PC-3 (cell line): ENCODE data around the gene CUTA. TPM values are rescaled to one million over a fixed set of nuclear protein-coding genes. Genes with fewer than 3 reads are reported as not detected.
A peak's percentile ranks its signal among the peaks of the same experiment; 100 is the strongest.

Source experiments
- ATAC-seq: fragments of 200-7000 bp; cut with Tn5 transposase; 2 replicates; pipeline ENCODE4 v1.9.1; 2020; ENCODE audit warnings: mild to moderate bottlenecking, moderate library complexity
- BruUV-seq: library from RNA; stranded (reverse); fragments of 400-500 nt; replicated peaks from 2 replicates; lab custom pipeline; 2021; lab: Mats Ljungman, UMichigan
- CTCF ChIA-PET: fragments of 300-600 bp; sonication (Branson Sonifier 250); formaldehyde crosslinking; loops from one replicate; lab custom pipeline; 2022; ENCODE audit warnings: antibody characterized with exemption; lab: Charles Lee
- POLR2A ChIA-PET: fragments of 300-600 bp; sonication (Branson Sonifier 250); formaldehyde crosslinking; loops from one replicate; lab custom pipeline; 2022; ENCODE audit warnings: antibody characterized with exemption; ENCODE audit not compliant: unreplicated experiment; lab: Charles Lee
- DNase-seq: peaks from one replicate; pipeline ENCODE4 v3.0.0-alpha.2; 2015
- H2AFZ ChIP-seq: fragments of 300-600 bp; sonication (generic); 2 replicates; pipeline ENCODE4 v1.6.0; 2016; ENCODE audit warnings: antibody characterized with exemption, low read length
- H3F3A ChIP-seq: fragments of 300-600 bp; sonication (generic); one replicate; pipeline ENCODE4 v1.6.0; 2017; ENCODE audit warnings: antibody characterized with exemption, low read length, control low read depth, mild to moderate bottlenecking; ENCODE audit not compliant: unreplicated experiment
- H3K27ac ChIP-seq: fragments of 300-600 bp; sonication (generic); 2 replicates; pipeline ENCODE4 v1.5.1; 2016; ENCODE audit warnings: mild to moderate bottlenecking, low read length
- H3K27me3 ChIP-seq: fragments of 300-600 bp; sonication (generic); 2 replicates; pipeline ENCODE4 v1.6.1; 2016; ENCODE audit warnings: low read length, mixed read lengths
- H3K36me3 ChIP-seq: fragments of 300-600 bp; sonication (generic); 2 replicates; pipeline ENCODE4 v1.6.1; 2016; ENCODE audit warnings: low read depth, mixed run types, low read length, mixed read lengths
- H3K4me1 ChIP-seq: fragments of 300-600 bp; sonication (generic); 2 replicates; pipeline ENCODE4 v1.5.1; 2016; ENCODE audit warnings: low read length; ENCODE audit not compliant: insufficient read depth
- H3K4me2 ChIP-seq: fragments of 300-600 bp; sonication (generic); 2 replicates; pipeline ENCODE4 v1.6.0; 2016; ENCODE audit warnings: low read length
- H3K4me3 ChIP-seq: fragments of 300-600 bp; sonication (generic); 2 replicates; pipeline ENCODE4 v1.5.1; 2016; ENCODE audit warnings: mild to moderate bottlenecking, low read length, mixed read lengths
- H3K79me2 ChIP-seq: fragments of 300-600 bp; sonication (generic); 2 replicates; pipeline ENCODE4 v1.6.1; 2017; ENCODE audit warnings: low read length, mixed read lengths
- H3K9ac ChIP-seq: fragments of 300-600 bp; sonication (generic); 2 replicates; pipeline ENCODE4 v1.6.0; 2016; ENCODE audit warnings: mild to moderate bottlenecking, low read length
- H3K9me2 ChIP-seq: fragments of 300-600 bp; sonication (generic); replicated peaks from 2 replicates; pipeline ENCODE4 v1.6.1; 2016; ENCODE audit warnings: mixed run types, low read length, mixed read lengths
- H3K9me3 ChIP-seq: fragments of 300-600 bp; sonication (generic); 2 replicates; pipeline ENCODE4 v1.6.1; 2016; ENCODE audit warnings: low read length, mixed read lengths
- H4K20me1 ChIP-seq: fragments of 300-600 bp; sonication (generic); 2 replicates; pipeline ENCODE4 v1.6.1; 2016; ENCODE audit warnings: low read length, mixed read lengths
- EZH2 ChIP-seq: fragments of 300-600 bp; sonication (generic); IDR thresholded peaks from one replicate; pipeline ENCODE4 v1.6.1; 2017; ENCODE audit warnings: antibody characterized with exemption, mild to moderate bottlenecking, low read length; ENCODE audit not compliant: unreplicated experiment
- EZH2phosphoT487 ChIP-seq: fragments of 300-600 bp; sonication (generic); IDR thresholded peaks from 2 replicates; pipeline ENCODE4 v1.6.1; 2018; ENCODE audit warnings: mild to moderate bottlenecking, antibody characterized with exemption, low read length, borderline replicate concordance
- intact Hi-C: fragments of 100-400 bp; cut with micrococcal nuclease; formaldehyde crosslinking; loops from 2 replicates; pipeline ENCODE4 v1.9.0; 2023
- total RNA-seq: library from RNA; depleted of rRNA; stranded (reverse); fragments of >200 nt; gene quantifications from 2 replicates; pipeline ENCODE4 v1.2.3, GENCODE V29; 2014
- TF ChIP-seq, protein P1 (sequence below): fragments of 300-600 bp; sonication (generic); conservative IDR thresholded peaks from 2 replicates; pipeline ENCODE4 v1.5.1; 2017; ENCODE audit warnings: antibody characterized with exemption, low read depth, mild to moderate bottlenecking, low read length

Gene CUTA
- total RNA-seq, 1 experiment from 2014 or later, result 242 TPM

- H3K4me2 ChIP-seq, result no peak overlapping the region
- no peaks in the 10 kb centered on the region for H4K20me1 ChIP-seq
- H3K27ac ChIP-seq, result no peak overlapping the region
- POLR2A ChIA-PET, result no interaction called here
- no peaks in the 10 kb centered on the region for H3K9me3 ChIP-seq
- no peak overlapping the region for H3K9ac ChIP-seq
- TF ChIP-seq, protein P1, sequence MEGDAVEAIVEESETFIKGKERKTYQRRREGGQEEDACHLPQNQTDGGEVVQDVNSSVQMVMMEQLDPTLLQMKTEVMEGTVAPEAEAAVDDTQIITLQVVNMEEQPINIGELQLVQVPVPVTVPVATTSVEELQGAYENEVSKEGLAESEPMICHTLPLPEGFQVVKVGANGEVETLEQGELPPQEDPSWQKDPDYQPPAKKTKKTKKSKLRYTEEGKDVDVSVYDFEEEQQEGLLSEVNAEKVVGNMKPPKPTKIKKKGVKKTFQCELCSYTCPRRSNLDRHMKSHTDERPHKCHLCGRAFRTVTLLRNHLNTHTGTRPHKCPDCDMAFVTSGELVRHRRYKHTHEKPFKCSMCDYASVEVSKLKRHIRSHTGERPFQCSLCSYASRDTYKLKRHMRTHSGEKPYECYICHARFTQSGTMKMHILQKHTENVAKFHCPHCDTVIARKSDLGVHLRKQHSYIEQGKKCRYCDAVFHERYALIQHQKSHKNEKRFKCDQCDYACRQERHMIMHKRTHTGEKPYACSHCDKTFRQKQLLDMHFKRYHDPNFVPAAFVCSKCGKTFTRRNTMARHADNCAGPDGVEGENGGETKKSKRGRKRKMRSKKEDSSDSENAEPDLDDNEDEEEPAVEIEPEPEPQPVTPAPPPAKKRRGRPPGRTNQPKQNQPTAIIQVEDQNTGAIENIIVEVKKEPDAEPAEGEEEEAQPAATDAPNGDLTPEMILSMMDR, result no peak
- TF ChIP-seq EZH2phosphoT487 (no peak), EZH2 (no peak)
- ATAC-seq (no peak), DNase-seq (no peak)
- no peak overlapping the region for H2AFZ ChIP-seq
- H3K4me1 ChIP-seq, result peaks cover 13% of the 10 kb centered on the region
- no peaks in the 10 kb centered on the region for H3F3A ChIP-seq
- no peaks in the 10 kb centered on the region for H3K27me3 ChIP-seq
- no peaks in the 10 kb centered on the region for H3K9me2 ChIP-seq
- H3K4me3 ChIP-seq, result no peak overlapping the region
- H3K79me2 ChIP-seq, result peaks cover 30% of the 10 kb centered on the region
- CTCF ChIA-PET, result interaction anchor here (0.6 kb wide), 1 partner anchor 45 kb away, joined by 4 read pairs; the partner anchor contains the start of gene PHF1
- intact Hi-C loops, result loop anchor here (10.0 kb wide), 1 partner anchor 99 kb away; no protein-coding TSS in a partner anchor
- H3K36me3 ChIP-seq, result peaks cover 15% of the 10 kb centered on the region; the same call in 1 of the 2 replicates
- no TSS peak for BruUV-seq
Observed at GRCh38 chr6:33456156-33456555, 38.2 kb upstream of the CUTA start.

DNA sequence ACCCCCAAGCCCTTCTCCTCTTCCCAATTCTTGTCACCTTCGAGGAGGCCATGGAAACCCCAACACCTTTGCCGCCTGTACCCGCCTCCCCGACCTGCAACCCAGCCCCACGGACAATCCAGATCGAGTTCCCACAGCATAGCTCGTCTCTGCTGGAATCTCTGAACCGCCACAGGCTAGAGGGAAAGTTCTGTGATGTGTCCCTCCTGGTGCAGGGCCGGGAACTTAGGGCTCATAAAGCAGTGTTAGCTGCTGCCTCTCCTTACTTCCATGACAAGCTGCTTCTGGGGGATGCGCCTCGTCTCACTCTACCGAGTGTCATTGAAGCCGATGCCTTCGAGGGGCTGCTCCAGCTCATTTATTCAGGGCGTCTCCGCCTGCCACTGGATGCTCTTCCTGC is 37.1 kb upstream of the CUTA start:
- Histone ChIP-seq H4K20me1 (no peaks in the 10 kb centered on the region), H3K4me2 (peak overlapping the region; percentile 91), H3K9me3 (no peaks in the 10 kb centered on the region), H3K4me1 (peaks cover 13% of the 10 kb centered on the region), H3K27me3 (no peaks in the 10 kb centered on the region), H2AFZ (peak overlapping the region; percentile 84), H3K9ac (peak overlapping the region; percentile 82), H3K9me2 (no peaks in the 10 kb centered on the region), H3K79me2 (peaks cover 30% of the 10 kb centered on the region), H3K36me3 (peaks cover 15% of the 10 kb centered on the region; the same call in 1 of the 2 replicates), H3K4me3 (peak overlapping the region; percentile 86), H3F3A (no peaks in the 10 kb centered on the region), H3K27ac (no peak overlapping the region)
- no peak for DNase-seq
- no peak for TF ChIP-seq EZH2
- TF ChIP-seq, protein P1, result no peak
- no peak for ATAC-seq
- BruUV-seq, result no TSS peak
- intact Hi-C loops, result loop anchor here (10.0 kb wide), 1 partner anchor 100 kb away; no protein-coding TSS in a partner anchor
- CTCF ChIA-PET, result interaction anchor here (1.1 kb wide), 1 partner anchor 15 kb away, joined by 3 read pairs; no protein-coding TSS in a partner anchor
- POLR2A ChIA-PET, result interaction anchor here (0.6 kb wide), 1 partner anchor 364 kb away, joined by 6 read pairs; no protein-coding TSS in a partner anchor
